Pulmonary artery endothelial cell (primary cell): ENCODE measurements around the gene CNPY4. TPM values are rescaled to one million over a fixed set of nuclear protein-coding genes. Genes with fewer than 3 reads are reported as not detected.
"Not testable (repeated sequence)": the region's sequence is repeated elsewhere in the genome, so short reads cannot be mapped to it uniquely, and the experiment has no call there.

ENCODE experiments used
- DNase-seq: peaks from one replicate; pipeline ENCODE4 v3.0.0-alpha.2; 2011; ENCODE audit warnings: low read depth, low spot score
- total RNA-seq: library from RNA; depleted of rRNA; stranded (reverse); fragments of >200 nt; gene quantifications from 2 replicates; pipeline ENCODE4 v1.2.3, GENCODE V29; 2014

CNPY4 gene
- total RNA-seq, 1 donor from 2014 or later, result 34.7 TPM

- DNase-seq, result no peak
Observed at GRCh38 chr7:100118388-100119071, 904 bp upstream of the CNPY4 start.

GRCh38 chr7:100119970-100120732, 717 bp downstream of the CNPY4 start:
- no peak for DNase-seq

GRCh38 chr7:100120733-100121036, 1.3 kb downstream of the CNPY4 start:
- no peak for DNase-seq

GRCh38 chr7:100122067-100122466, 2.6 kb downstream of the CNPY4 start:
- no peak for DNase-seq

GRCh38 chr7:100122568-100122967, 3.1 kb downstream of the CNPY4 start:
- DNase-seq, result no peak

GRCh38 chr7:100124301-100125230, 5.1 kb downstream of the CNPY4 start:
- DNase-seq, result no peak

- no peak for DNase-seq
Observed at GRCh38 chr7:100126239-100126930, 7.0 kb downstream of the CNPY4 start.

- DNase-seq, result peak; percentile 79
Observed at GRCh38 chr7:100126931-100127865, 7.8 kb downstream of the CNPY4 start, which contains the start of gene MBLAC1. MBLAC1 (plus strand) TSS chr7:100126967; CDS start chr7:100127396, 429 bp downstream.

GRCh38 chr7:100127866-100128636, 8.6 kb downstream of the CNPY4 start:
- DNase-seq, result no peak

- no peak for DNase-seq
Observed at GRCh38 chr7:100128637-100128963, 9.2 kb downstream of the CNPY4 start.

GRCh38 chr7:100130220-100130607, 10.8 kb downstream of the CNPY4 start:
- not testable (repeated sequence) for DNase-seq

GRCh38 chr7:100130608-100131453, 11.4 kb downstream of the CNPY4 start:
- no peak for DNase-seq

GRCh38 chr7:100132126-100132525, 12.7 kb downstream of the CNPY4 start:
- DNase-seq, result no peak

- DNase-seq, result peak; percentile 29
Observed at GRCh38 chr7:100132697-100133151, 13.3 kb downstream of the CNPY4 start.

GRCh38 chr7:100137851-100138760, 18.7 kb downstream of the CNPY4 start:
- DNase-seq, result no peak

GRCh38 chr7:100141555-100141949, 22.1 kb downstream of the CNPY4 start:
- no peak for DNase-seq

GRCh38 chr7:100142461-100142860, 23.0 kb downstream of the CNPY4 start:
- no peak for DNase-seq
